ENCODE measurements around the gene DZIP3.

- TF ChIP-seq CTCF (IDR thresholded peaks at IDR 0.05), result no peak
- TF ChIP-seq POLR2AphosphoS5 (IDR thresholded peaks at IDR 0.05; ENCODE audit: insufficient read depth in 1 of 2, low read depth in 1 of 2), result no peak
Observed at GRCh38 chr3:108578064-108578463, 11.5 kb upstream of the DZIP3 start.

Data from vagina (tissue), 2 donors.